Activated CD8-positive, alpha-beta memory T cell treated with anti-CD3 and anti-CD28 coated beads, Interleukin-2, amount 10 ng/mL, durations not matched to agents 7 days and 5 days (primary cell): Measurements from ENCODE around the gene SEC14L6. TPM values are rescaled to one million over a fixed set of nuclear protein-coding genes. Genes with fewer than 3 reads are reported as not detected.
"Not testable (repeated sequence)": the region's sequence is repeated elsewhere in the genome, so short reads cannot be mapped to it uniquely, and the experiment has no call there.

ENCODE experiments used
- ATAC-seq: fragments of 150-1000 bp; cut with Tn5 transposase; one replicate; pipeline ENCODE4 v1.10.0; 2021; ENCODE audit warnings: moderate library complexity
- CTCF ChIA-PET: fragments of 350-600 bp; sonication (Branson Sonifier 250); formaldehyde crosslinking; loops from one replicate; lab custom pipeline; 2021; ENCODE audit warnings: antibody characterized with exemption; lab: Charles Lee
- DNase-seq: peaks from one replicate; pipeline ENCODE4 v3.0.0-alpha.2; 2020
- H3K27ac Mint-ChIP-seq: one replicate; pipeline ENCODE4 v1.8.0; 2021; ENCODE audit warnings: mild to moderate bottlenecking, mixed read lengths
- H3K27me3 Mint-ChIP-seq: one replicate; pipeline ENCODE4 v1.8.0; 2021; ENCODE audit warnings: mixed read lengths
- H3K36me3 Mint-ChIP-seq: one replicate; pipeline ENCODE4 v1.8.0; 2021; ENCODE audit warnings: mild to moderate bottlenecking, mixed read lengths
- H3K4me1 Mint-ChIP-seq: one replicate; pipeline ENCODE4 v1.8.0; 2021; ENCODE audit warnings: mixed read lengths
- H3K4me3 Mint-ChIP-seq: one replicate; pipeline ENCODE4 v1.8.0; 2021; ENCODE audit warnings: mild to moderate bottlenecking, moderate library complexity, mixed read lengths
- H3K9me3 Mint-ChIP-seq: one replicate; pipeline ENCODE4 v1.8.0; 2022; ENCODE audit warnings: low read depth, mixed read lengths
- total RNA-seq, 2 experiments: library from RNA; stranded (reverse); gene quantifications; one replicate each; pipeline ENCODE4 v1.2.3, GENCODE V29; 2021

SEC14L6 gene
- total RNA-seq, 2 experiments from 2014 or later: 0.07 TPM; not detected in 1

GRCh38 chr22:30574095-30574981 lies 27.8 kb upstream of the SEC14L6 start, which contains the start of gene GAL3ST1:
Gene GAL3ST1 (minus strand): TSS chr22:30574665. CDS start chr22:30557392, 17,273 bp downstream.
- DNase-seq: no peak
- H3K27me3 Mint-ChIP-seq: peaks cover 14% of the 10 kb centered on the region
- no peaks in the 10 kb centered on the region for H3K9me3 Mint-ChIP-seq
- H3K4me1 Mint-ChIP-seq: peaks cover 1% of the 10 kb centered on the region
- no peak within 1 kb of the TSS for H3K27ac Mint-ChIP-seq
- ATAC-seq: no peak
- peaks cover 18% of the 10 kb centered on the region for H3K36me3 Mint-ChIP-seq
- H3K4me3 Mint-ChIP-seq: no peak within 1 kb of the TSS
- CTCF ChIA-PET: no interaction called here

- peaks cover 15% of the 10 kb centered on the region for H3K36me3 Mint-ChIP-seq
- peaks cover 17% of the 10 kb centered on the region for H3K27me3 Mint-ChIP-seq
- no peak overlapping the region for H3K4me3 Mint-ChIP-seq
Observed at GRCh38 chr22:30573594-30574094, 27.1 kb upstream of the SEC14L6 start.

GRCh38 chr22:30572840-30573593 lies 26.5 kb upstream of the SEC14L6 start:
- Mint-ChIP-seq H3K9me3 (no peaks in the 10 kb centered on the region), H3K4me1 (peaks cover 1% of the 10 kb centered on the region), H3K36me3 (peaks cover 15% of the 10 kb centered on the region), H3K27me3 (peaks cover 20% of the 10 kb centered on the region), H3K4me3 (no peak overlapping the region), H3K27ac (no peak overlapping the region)
- DNase-seq (no peak), ATAC-seq (no peak)
- CTCF ChIA-PET: no interaction called here

More at GRCh38 chr22:30573594-30574094, 27.1 kb upstream of the SEC14L6 start:
- Mint-ChIP-seq H3K27ac (no peak overlapping the region), H3K9me3 (no peaks in the 10 kb centered on the region), H3K4me1 (peaks cover 1% of the 10 kb centered on the region)
- no peak for ATAC-seq
- DNase-seq: no peak
- CTCF ChIA-PET: no interaction called here

- peaks cover 20% of the 10 kb centered on the region for H3K27me3 Mint-ChIP-seq
- no peak overlapping the region for H3K4me3 Mint-ChIP-seq
- no peak overlapping the region for H3K27ac Mint-ChIP-seq
- peaks cover 1% of the 10 kb centered on the region for H3K4me1 Mint-ChIP-seq
- ATAC-seq (no peak), DNase-seq (no peak)
- H3K9me3 Mint-ChIP-seq: no peaks in the 10 kb centered on the region
- CTCF ChIA-PET: no interaction called here
- peaks cover 12% of the 10 kb centered on the region for H3K36me3 Mint-ChIP-seq
Observed at GRCh38 chr22:30572210-30572609, 25.7 kb upstream of the SEC14L6 start.

- CTCF ChIA-PET: no interaction called here
- ATAC-seq (no peak), DNase-seq (no peak)
- no peak overlapping the region for H3K27ac Mint-ChIP-seq
- no peaks in the 10 kb centered on the region for H3K4me1 Mint-ChIP-seq
- H3K36me3 Mint-ChIP-seq: no peaks in the 10 kb centered on the region
- peaks cover 26% of the 10 kb centered on the region for H3K27me3 Mint-ChIP-seq
- H3K4me3 Mint-ChIP-seq: no peak overlapping the region
- H3K9me3 Mint-ChIP-seq: no peaks in the 10 kb centered on the region
Observed at GRCh38 chr22:30569674-30570202, 23.2 kb upstream of the SEC14L6 start.

- Mint-ChIP-seq H3K27me3 (peaks cover 18% of the 10 kb centered on the region), H3K4me3 (no peak overlapping the region), H3K27ac (no peak overlapping the region), H3K4me1 (no peaks in the 10 kb centered on the region), H3K9me3 (no peaks in the 10 kb centered on the region), H3K36me3 (no peaks in the 10 kb centered on the region)
- no peak for ATAC-seq
- CTCF ChIA-PET: no interaction called here
- DNase-seq: no peak
Observed at GRCh38 chr22:30568137-30568805, 21.7 kb upstream of the SEC14L6 start.

- H3K36me3 Mint-ChIP-seq, CTCF ChIA-PET, H3K4me3 Mint-ChIP-seq, ATAC-seq, DNase-seq, H3K27ac Mint-ChIP-seq, H3K9me3 Mint-ChIP-seq, H3K4me1 Mint-ChIP-seq: not testable (repeated sequence)
- peaks cover 17% of the 10 kb centered on the region for H3K27me3 Mint-ChIP-seq
Observed at GRCh38 chr22:30567277-30567676, 20.7 kb upstream of the SEC14L6 start.

GRCh38 chr22:30566125-30566524 lies 19.6 kb upstream of the SEC14L6 start:
- H3K9me3 Mint-ChIP-seq: no peaks in the 10 kb centered on the region
- no peak overlapping the region for H3K4me3 Mint-ChIP-seq
- no peaks in the 10 kb centered on the region for H3K4me1 Mint-ChIP-seq
- CTCF ChIA-PET: no interaction called here
- H3K27ac Mint-ChIP-seq: no peak overlapping the region
- DNase-seq (no peak), ATAC-seq (no peak)
- peaks cover 17% of the 10 kb centered on the region for H3K27me3 Mint-ChIP-seq
- no peaks in the 10 kb centered on the region for H3K36me3 Mint-ChIP-seq

- DNase-seq: no peak
- Mint-ChIP-seq H3K27ac (no peak overlapping the region), H3K27me3 (peaks cover 17% of the 10 kb centered on the region), H3K4me1 (no peaks in the 10 kb centered on the region), H3K9me3 (no peaks in the 10 kb centered on the region), H3K4me3 (no peak overlapping the region), H3K36me3 (no peaks in the 10 kb centered on the region)
- ATAC-seq: no peak
- CTCF ChIA-PET: no interaction called here
Observed at GRCh38 chr22:30565341-30565740, 18.8 kb upstream of the SEC14L6 start.

GRCh38 chr22:30564761-30565119 lies 18.2 kb upstream of the SEC14L6 start:
- H3K36me3 Mint-ChIP-seq: no peaks in the 10 kb centered on the region
- no peak for DNase-seq
- CTCF ChIA-PET: no interaction called here
- H3K27ac Mint-ChIP-seq: no peak overlapping the region
- H3K4me1 Mint-ChIP-seq: no peaks in the 10 kb centered on the region
- ATAC-seq: no peak
- H3K27me3 Mint-ChIP-seq: peaks cover 17% of the 10 kb centered on the region
- no peaks in the 10 kb centered on the region for H3K9me3 Mint-ChIP-seq
- no peak overlapping the region for H3K4me3 Mint-ChIP-seq

- peaks cover 12% of the 10 kb centered on the region for H3K27me3 Mint-ChIP-seq
- CTCF ChIA-PET: no interaction called here
Observed at GRCh38 chr22:30564045-30564760, 17.7 kb upstream of the SEC14L6 start.

GRCh38 chr22:30562366-30562765 lies 15.8 kb upstream of the SEC14L6 start:
- Mint-ChIP-seq H3K36me3 (no peaks in the 10 kb centered on the region), H3K9me3 (no peaks in the 10 kb centered on the region), H3K4me1 (no peaks in the 10 kb centered on the region), H3K27me3 (peaks cover 7% of the 10 kb centered on the region), H3K27ac (no peak overlapping the region), H3K4me3 (no peak overlapping the region)
- no peak for DNase-seq
- CTCF ChIA-PET: no interaction called here
- ATAC-seq: no peak

More at GRCh38 chr22:30564045-30564760, 17.7 kb upstream of the SEC14L6 start:
- Mint-ChIP-seq H3K27ac (no peak overlapping the region), H3K4me3 (no peak overlapping the region), H3K4me1 (no peaks in the 10 kb centered on the region), H3K36me3 (no peaks in the 10 kb centered on the region), H3K9me3 (no peaks in the 10 kb centered on the region)
- DNase-seq (no peak), ATAC-seq (no peak)
